Measurements from ENCODE around the gene LRRC36.

LRRC36 gene

GRCh38 chr16:67392301-67393059 is 65.9 kb downstream of the LRRC36 start:
- 83% methylated on average over 18 of the region's 18 CpGs for WGBS
- no peaks in the 10 kb centered on the region for H3K36me3 ChIP-seq (ENCODE audit: insufficient read depth, low read length)
- H3K27ac ChIP-seq (ENCODE audit: low read depth, low read length), result no peak overlapping the region
- H3K4me1 ChIP-seq (ENCODE audit: insufficient read depth, low read length), result peaks cover 20% of the 10 kb centered on the region
- no peak overlapping the region for H3K4me3 ChIP-seq (ENCODE audit: low read length)
- H3K9ac ChIP-seq (ENCODE audit: low read depth, low read length), result no peak overlapping the region
- H3K27me3 ChIP-seq (ENCODE audit: insufficient read depth, low read length), result peaks cover 47% of the 10 kb centered on the region
- no peaks in the 10 kb centered on the region for H3K9me3 ChIP-seq (ENCODE audit: insufficient read depth, low read depth, low read length)

GRCh38 chr16:67393111-67393787 is 66.6 kb downstream of the LRRC36 start, which contains the start of gene TPPP3:
TPPP3 (minus strand) TSS chr16:67393498; CDS start chr16:67391111, 2,387 bp downstream.
- Histone ChIP-seq H3K4me3 (ENCODE audit: low read length) (peak within 1 kb of the TSS; percentile 41), H3K27ac (ENCODE audit: low read depth, low read length) (no peak within 1 kb of the TSS), H3K9me3 (ENCODE audit: insufficient read depth, low read depth, low read length) (no peaks in the 10 kb centered on the region)

DNA sequence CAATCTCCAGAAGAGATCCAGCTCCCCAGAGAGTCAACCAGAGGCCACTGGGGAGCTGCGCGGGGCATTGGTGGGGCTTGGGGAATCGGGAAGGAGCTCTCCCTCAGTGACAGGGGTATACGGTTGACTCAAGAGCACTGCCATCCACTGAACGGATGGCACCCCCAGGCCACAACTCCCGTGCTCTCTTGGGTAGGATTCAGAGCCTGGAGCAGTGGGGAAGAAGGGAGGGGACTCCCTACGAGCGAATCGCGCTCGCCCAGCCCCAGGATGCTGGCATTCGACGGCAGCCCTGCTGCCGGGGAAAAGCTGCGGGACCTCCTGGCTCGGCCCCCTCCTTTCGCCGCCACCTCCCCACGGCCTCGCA is 67.2 kb downstream of the LRRC36 start:
- Histone ChIP-seq H3K4me1 (ENCODE audit: insufficient read depth, low read length) (peaks cover 18% of the 10 kb centered on the region), H3K9me3 (ENCODE audit: insufficient read depth, low read depth, low read length) (no peaks in the 10 kb centered on the region), H3K36me3 (ENCODE audit: insufficient read depth, low read length) (no peaks in the 10 kb centered on the region), H3K27me3 (ENCODE audit: insufficient read depth, low read length) (peaks cover 53% of the 10 kb centered on the region), H3K9ac (ENCODE audit: low read depth, low read length) (no peak overlapping the region), H3K27ac (ENCODE audit: low read depth, low read length) (no peak overlapping the region), H3K4me3 (ENCODE audit: low read length) (peak overlapping the region; percentile 41)
- 6% methylated on average over 20 of the region's 20 CpGs for WGBS

More at GRCh38 chr16:67393111-67393787, 66.6 kb downstream of the LRRC36 start, which contains the start of gene TPPP3:
- Histone ChIP-seq H3K4me1 (ENCODE audit: insufficient read depth, low read length) (peaks cover 18% of the 10 kb centered on the region), H3K27me3 (ENCODE audit: insufficient read depth, low read length) (peaks cover 48% of the 10 kb centered on the region), H3K36me3 (ENCODE audit: insufficient read depth, low read length) (no peaks in the 10 kb centered on the region), H3K9ac (ENCODE audit: low read depth, low read length) (no peak within 1 kb of the TSS)
- 5% methylated on average over 56 of the region's 56 CpGs for WGBS

GRCh38 chr16:67394155-67395104 is 67.8 kb downstream of the LRRC36 start:
- Histone ChIP-seq H3K4me1 (ENCODE audit: insufficient read depth, low read length) (peaks cover 18% of the 10 kb centered on the region), H3K36me3 (ENCODE audit: insufficient read depth, low read length) (no peaks in the 10 kb centered on the region), H3K9me3 (ENCODE audit: insufficient read depth, low read depth, low read length) (no peaks in the 10 kb centered on the region), H3K27me3 (ENCODE audit: insufficient read depth, low read length) (peaks cover 58% of the 10 kb centered on the region), H3K4me3 (ENCODE audit: low read length) (peak overlapping the region; percentile 41), H3K27ac (ENCODE audit: low read depth, low read length) (no peak overlapping the region), H3K9ac (ENCODE audit: low read depth, low read length) (peak overlapping the region; percentile 30)
- WGBS, result 7% methylated on average over 88 of the region's 88 CpGs

DNA sequence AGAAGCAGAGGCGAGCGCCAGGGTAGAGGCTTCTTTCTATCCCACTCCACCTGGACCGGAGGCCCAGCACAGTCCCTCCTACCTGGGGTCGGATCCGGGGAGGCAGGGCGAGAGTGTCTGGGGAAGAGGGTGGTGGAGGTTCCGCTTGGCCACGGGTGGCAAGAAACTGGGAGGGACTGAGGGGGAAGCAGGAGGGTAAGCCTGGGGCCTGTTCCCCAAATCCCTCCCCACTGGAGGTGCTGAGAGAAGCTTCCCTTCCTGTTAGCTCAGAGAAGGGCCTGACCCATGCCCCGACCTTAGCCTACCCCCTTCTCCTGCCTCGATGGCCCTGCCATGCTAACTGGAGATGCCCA is 68.5 kb downstream of the LRRC36 start:
- Histone ChIP-seq H3K36me3 (ENCODE audit: insufficient read depth, low read length) (no peaks in the 10 kb centered on the region), H3K27ac (ENCODE audit: low read depth, low read length) (no peak overlapping the region), H3K4me1 (ENCODE audit: insufficient read depth, low read length) (peaks cover 18% of the 10 kb centered on the region), H3K4me3 (ENCODE audit: low read length) (no peak overlapping the region), H3K9ac (ENCODE audit: low read depth, low read length) (no peak overlapping the region), H3K9me3 (ENCODE audit: insufficient read depth, low read depth, low read length) (no peaks in the 10 kb centered on the region), H3K27me3 (ENCODE audit: insufficient read depth, low read length) (peaks cover 58% of the 10 kb centered on the region)
- 83% methylated on average over 8 of the region's 10 CpGs for WGBS

DNA sequence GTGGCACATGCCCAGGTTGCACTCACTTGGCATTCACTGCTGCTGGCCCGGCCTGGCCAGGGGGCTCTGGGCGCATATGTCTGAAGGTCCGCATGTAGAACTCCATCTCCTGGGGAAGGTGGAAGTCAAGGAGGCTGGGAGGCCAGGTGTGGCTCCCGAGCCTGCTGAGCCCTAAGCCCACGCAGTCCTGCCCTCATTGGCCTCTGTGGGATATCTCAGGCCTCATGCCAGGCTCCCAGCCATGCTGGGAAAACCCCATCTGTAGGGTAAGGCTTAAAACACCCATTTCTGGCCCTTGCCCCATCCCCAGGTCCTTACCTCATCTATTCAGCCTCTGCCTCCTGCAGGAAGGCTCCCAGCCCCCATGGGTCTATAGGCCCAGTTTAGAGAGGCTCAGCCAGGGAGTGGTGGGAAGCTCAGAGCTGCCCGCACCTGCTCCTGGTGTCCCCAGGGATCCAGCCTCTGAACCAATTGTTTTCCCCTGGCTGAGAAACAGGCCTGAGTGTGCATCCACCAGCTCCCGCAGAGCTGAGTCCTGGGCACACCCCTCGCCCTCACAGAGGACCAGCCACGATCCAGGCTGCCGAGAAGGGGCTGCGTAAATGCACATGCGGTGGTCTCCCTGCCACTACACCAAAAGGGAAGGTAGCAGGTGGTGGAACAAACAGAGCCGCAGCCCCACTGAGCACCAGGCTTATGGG is 69.0 kb downstream of the LRRC36 start:
- Histone ChIP-seq H3K27me3 (ENCODE audit: insufficient read depth, low read length) (peaks cover 58% of the 10 kb centered on the region), H3K27ac (ENCODE audit: low read depth, low read length) (no peak overlapping the region), H3K9me3 (ENCODE audit: insufficient read depth, low read depth, low read length) (no peaks in the 10 kb centered on the region), H3K4me1 (ENCODE audit: insufficient read depth, low read length) (peaks cover 18% of the 10 kb centered on the region), H3K9ac (ENCODE audit: low read depth, low read length) (no peak overlapping the region), H3K36me3 (ENCODE audit: insufficient read depth, low read length) (no peaks in the 10 kb centered on the region), H3K4me3 (ENCODE audit: low read length) (peak overlapping the region; percentile 38)
- 62% methylated on average over 13 of the region's 13 CpGs for WGBS

- peaks cover 18% of the 10 kb centered on the region for H3K4me1 ChIP-seq (ENCODE audit: insufficient read depth, low read length)
- H3K4me3 ChIP-seq (ENCODE audit: low read length), result peak overlapping the region; percentile 38
- H3K36me3 ChIP-seq (ENCODE audit: insufficient read depth, low read length), result no peaks in the 10 kb centered on the region
- whole genome bisulfite sequencing, result 16% methylated on average over 31 of the region's 31 CpGs
- H3K9ac ChIP-seq (ENCODE audit: low read depth, low read length), result no peak overlapping the region
- no peaks in the 10 kb centered on the region for H3K9me3 ChIP-seq (ENCODE audit: insufficient read depth, low read depth, low read length)
- H3K27ac ChIP-seq (ENCODE audit: low read depth, low read length), result no peak overlapping the region; the same call in 1 of the 2 replicates
- H3K27me3 ChIP-seq (ENCODE audit: insufficient read depth, low read length), result peaks cover 57% of the 10 kb centered on the region
Observed at GRCh38 chr16:67396159-67397035, 69.8 kb downstream of the LRRC36 start.

GRCh38 chr16:67397036-67397801 is 70.6 kb downstream of the LRRC36 start:
- Histone ChIP-seq H3K4me3 (ENCODE audit: low read length) (no peak overlapping the region), H3K36me3 (ENCODE audit: insufficient read depth, low read length) (no peaks in the 10 kb centered on the region), H3K4me1 (ENCODE audit: insufficient read depth, low read length) (peaks cover 18% of the 10 kb centered on the region), H3K9ac (ENCODE audit: low read depth, low read length) (no peak overlapping the region), H3K27ac (ENCODE audit: low read depth, low read length) (no peak overlapping the region; the same call in 1 of the 2 replicates), H3K27me3 (ENCODE audit: insufficient read depth, low read length) (peaks cover 50% of the 10 kb centered on the region), H3K9me3 (ENCODE audit: insufficient read depth, low read depth, low read length) (no peaks in the 10 kb centered on the region)
- 89% methylated on average over 15 of the region's 15 CpGs for WGBS

GRCh38 chr16:67397812-67398545 is 71.4 kb downstream of the LRRC36 start:
- peaks cover 18% of the 10 kb centered on the region for H3K4me1 ChIP-seq (ENCODE audit: insufficient read depth, low read length)
- no peaks in the 10 kb centered on the region for H3K9me3 ChIP-seq (ENCODE audit: insufficient read depth, low read depth, low read length)
- no peak overlapping the region for H3K9ac ChIP-seq (ENCODE audit: low read depth, low read length)
- no peaks in the 10 kb centered on the region for H3K36me3 ChIP-seq (ENCODE audit: insufficient read depth, low read length)
- peaks cover 43% of the 10 kb centered on the region for H3K27me3 ChIP-seq (ENCODE audit: insufficient read depth, low read length)
- H3K4me3 ChIP-seq (ENCODE audit: low read length), result no peak overlapping the region
- 91% methylated on average over 22 of the region's 22 CpGs for WGBS
- H3K27ac ChIP-seq (ENCODE audit: low read depth, low read length), result no peak overlapping the region

All from HUES64 (cell line).